ENCODE results near the gene FYN. TPM values are rescaled to one million over a fixed set of nuclear protein-coding genes. Genes with fewer than 3 reads are reported as not detected.

FYN gene
- total and polyA plus RNA-seq, 2 of the 8 experiments (the other 6 are each of a cell fraction or from before 2014, with no cell fraction given), result 46.8 to 97.2 TPM

DNA sequence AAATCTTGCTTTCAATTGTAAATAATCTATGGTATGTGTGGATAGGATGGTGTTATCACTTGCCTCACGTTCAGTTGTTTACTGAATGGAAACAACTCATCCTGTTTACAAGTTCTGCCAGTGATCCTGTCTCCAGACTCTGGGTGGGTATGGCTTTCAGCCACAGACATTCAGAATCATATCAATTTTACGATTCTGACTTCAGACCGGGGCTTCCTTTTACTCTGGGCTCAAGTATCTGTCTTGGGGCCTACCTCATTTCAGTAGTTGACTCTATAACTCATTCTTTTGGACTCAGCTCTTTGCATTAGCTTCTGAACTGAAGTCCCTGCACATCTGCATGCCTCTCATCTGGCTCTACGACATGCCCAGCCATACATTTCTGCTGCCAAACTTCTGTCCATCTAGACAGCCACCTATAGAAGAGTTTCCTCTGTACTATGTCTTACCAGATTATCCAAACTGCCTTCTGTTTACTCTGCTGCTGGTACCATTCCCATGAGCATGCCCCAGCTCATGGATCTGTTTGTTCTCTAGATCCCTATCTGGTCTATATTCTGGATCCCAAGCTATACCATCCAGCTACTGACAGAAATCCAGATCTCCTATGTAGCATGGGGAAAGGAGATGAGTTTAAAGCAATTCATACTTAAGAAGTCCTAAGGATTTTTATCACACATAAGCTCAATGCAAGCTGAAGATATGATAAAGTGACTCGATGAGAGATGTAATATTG is 34.3 kb downstream of the FYN start:
- H2BK12ac ChIP-seq (ENCODE audit: low read depth, low read length), result no peak overlapping the region
- no peak overlapping the region for H3K9ac ChIP-seq (replicated peaks in 1 of 4; ENCODE audit: extremely low read depth in 1 of 4, low read depth in 3 of 4, low read length in 3 of 4)
- peaks cover 0 to 10% of the 10 kb centered on the region in 2 experiments; a peak in 1 of 4 replicates for H3K79me2 ChIP-seq (ENCODE audit: control insufficient read depth in 1 of 2, insufficient read depth in 2 of 2, low read length in 2 of 2)
- ChIA-PET POLR2A (ENCODE audit: partially characterized antibody) (interaction anchor here (0.7 kb wide), 1 partner anchor 11 kb away, joined by 3 read pairs; no protein-coding TSS in a partner anchor), CTCF (ENCODE audit: partially characterized antibody) (interaction anchor here (0.6 kb wide), 1 partner anchor 244 kb away, joined by 3 read pairs; no protein-coding TSS in a partner anchor)
- no peak overlapping the region for H2BK120ac ChIP-seq (replicated peaks; ENCODE audit: low read depth, low read length)
- no peaks in the 10 kb centered on the region for H3K27me3 ChIP-seq (replicated peaks in 1 of 4; ENCODE audit: control insufficient read depth in 3 of 4, extremely low read depth in 1 of 4, insufficient read depth in 3 of 4, low read length in 3 of 4)
- no peak overlapping the region for H3K56ac ChIP-seq (replicated peaks; ENCODE audit: insufficient read length, low read depth, low read length)
- FAIRE-seq (no peak), DNase-seq (ENCODE audit: low read depth in 1 of 2, low spot score in 2 of 2) (no peak)
- H3K36me3 ChIP-seq (ENCODE audit: control insufficient read depth in 2 of 4, insufficient read depth in 4 of 4, low read length in 3 of 4), result no peaks in the 10 kb centered on the region
- H3K4me2 ChIP-seq (ENCODE audit: insufficient read depth in 1 of 2, low read depth in 2 of 2, low read length in 2 of 2), result no peak overlapping the region
- peaks cover 0 to 7% of the 10 kb centered on the region in 2 experiments for H4K20me1 ChIP-seq (replicated peaks in 1 of 2; ENCODE audit: control insufficient read depth in 1 of 2, insufficient read depth in 2 of 2, low read length in 2 of 2)
- H3K27ac ChIP-seq (ENCODE audit: low read depth, low read length), result no peak overlapping the region
- WGBS, 2 experiments (ENCODE audit: extremely low coverage in 1 of 2, insufficient coverage in 1 of 2, insufficient read length in 1 of 2, insufficient replicate concordance in 2 of 2, low coverage in 1 of 2, low lambda C conversion rate in 2 of 2, missing lambda C conversion rate in 1 of 2), result 86% methylated on average over 5 of the region's 5 CpGs; no CpG with 5 or more reads in 1 of the 2 experiments
- no peak overlapping the region for H4K5ac ChIP-seq (ENCODE audit: insufficient read length, low read depth, low read length)
- no peak overlapping the region for H3K4me3 ChIP-seq (ENCODE audit: extremely low read depth in 1 of 4, insufficient read depth in 2 of 4, low read depth in 3 of 4, low read length in 4 of 4)
- no peak overlapping the region for H2BK15ac ChIP-seq (ENCODE audit: low read length)
- H3K4me1 ChIP-seq (replicated peaks in 1 of 4; ENCODE audit: control insufficient read depth in 3 of 4, insufficient read depth in 4 of 4, low read length in 3 of 4), result peaks cover 5 to 17% (median 11%) of the 10 kb centered on the region in 4 experiments
- H3K14ac ChIP-seq (ENCODE audit: insufficient read length), result no peak overlapping the region
- no peak overlapping the region for H4K91ac ChIP-seq (replicated peaks; ENCODE audit: insufficient read length, low read length)
- H3K9me3 ChIP-seq (ENCODE audit: insufficient read depth in 2 of 2, low read depth in 1 of 2, low read length in 1 of 2), result no peaks in the 10 kb centered on the region
- TF ChIP-seq SP2 (IDR thresholded peaks at IDR 0.05; ENCODE audit: low read length) (no peak), RXRA (IDR thresholded peaks at IDR 0.05; ENCODE audit: insufficient read depth, low read depth, low read length) (no peak), TCF12 (IDR thresholded peaks at IDR 0.05; ENCODE audit: low read depth, low read length) (no peak), TEAD4 (IDR thresholded peaks at IDR 0.05; ENCODE audit: low read depth, low read length) (no peak)
- no peak overlapping the region for H3K18ac ChIP-seq (ENCODE audit: extremely low read depth, low read length)
- no peak overlapping the region for H3K4ac ChIP-seq (replicated peaks; ENCODE audit: insufficient read length, low read depth, low read length)
- no peak overlapping the region; the same call in 1 of the 2 replicates for H2AK5ac ChIP-seq (ENCODE audit: low read depth, low read length)
- no peaks in the 10 kb centered on the region for H3K23me2 ChIP-seq (ENCODE audit: low read depth, low read length)
- H2BK5ac ChIP-seq (ENCODE audit: low read depth, low read length), result no peak overlapping the region
- H2BK20ac ChIP-seq (ENCODE audit: low read length), result no peak overlapping the region
- H4K8ac ChIP-seq (ENCODE audit: extremely low read depth, insufficient read depth, low read length), result no peak overlapping the region
- H2AFZ ChIP-seq (ENCODE audit: low read length), result no peak overlapping the region
- H3K23ac ChIP-seq (ENCODE audit: insufficient read length), result no peak overlapping the region
- peaks cover 6% of the 10 kb centered on the region; the same call in 1 of the 2 replicates for H3K79me1 ChIP-seq (ENCODE audit: low read depth, low read length)
